HepG2 (cell line): ENCODE results near the gene VRK3. TPM values are rescaled to one million over a fixed set of nuclear protein-coding genes. Genes with fewer than 3 reads are reported as not detected.

Source experiments
- ATAC-seq: fragments of 200-7000 bp; cut with Tn5 transposase; 3 replicates; pipeline ENCODE4 v1.9.1; 2020; ENCODE audit warnings: mild to moderate bottlenecking, moderate library complexity
- BruUV-seq: library from RNA; stranded (reverse); fragments of 400-500 nt; replicated peaks from 2 replicates; lab custom pipeline; 2021; lab: Mats Ljungman, UMichigan
- CTCF ChIA-PET: fragments of 300-600 bp; formaldehyde crosslinking; extraction: SDS; loops from one replicate; lab custom pipeline; 2021; ENCODE audit warnings: low total read pairs, inconsistent platforms, low intra/inter-chr PET ratio; lab: Yijun Ruan, JAX
- POLR2A ChIA-PET: fragments of 350-600 bp; sonication (Branson Sonifier 250); formaldehyde crosslinking; loops from one replicate; lab custom pipeline; 2020; ENCODE audit warnings: antibody characterized with exemption, inconsistent platforms; lab: Yijun Ruan, JAX
- DNase-seq: peaks from one replicate; pipeline ENCODE4 v3.0.0-alpha.2; 2015; ENCODE audit warnings: low spot score
- FAIRE-seq: peaks from 3 replicates; lab custom pipeline; 2011; peaks lifted over from hg19 to GRCh38; lab: Jason Lieb, UNC
- H2AFZ ChIP-seq: one replicate; pipeline ENCODE4 v1.6.1; 2011; ENCODE audit warnings: low read length, inconsistent platforms
- H3K27ac ChIP-seq: fragments of 300-600 bp; 3 replicates; pipeline ENCODE4 v1.8.0; 2011; ENCODE audit warnings: mixed run types, mild to moderate bottlenecking, mixed read lengths, low read length, inconsistent platforms; ENCODE audit not compliant: insufficient read depth; ENCODE audit errors: extremely low read length
- H3K27me3 ChIP-seq, 2 experiments: fragments of 200-600 bp in 1 of 2; 2 replicates in 1 of 2; 3 replicates in 1 of 2; pipeline versions ENCODE4 v1.6.0 to v1.8.0; 2011; ENCODE audit warnings: low read length in 2 of 2, mild to moderate bottlenecking in 2 of 2, moderate library complexity in 2 of 2, inconsistent platforms in 1 of 2; ENCODE audit not compliant: insufficient read depth in 2 of 2, control insufficient read depth in 1 of 2
- H3K36me3 ChIP-seq, 2 experiments: fragments of 200-600 bp in 1 of 2; replicated peaks in 1 of 2; 2 replicates in 1 of 2; 3 replicates in 1 of 2; pipeline versions ENCODE4 v1.5.1 to v1.8.0; 2011; ENCODE audit warnings: low read length in 2 of 2, inconsistent platforms in 1 of 2; ENCODE audit not compliant: insufficient read depth in 2 of 2, control insufficient read depth in 1 of 2
- H3K4me1 ChIP-seq: 2 replicates; pipeline ENCODE4 v1.5.1; 2012; ENCODE audit warnings: low read length, inconsistent platforms; ENCODE audit not compliant: insufficient read depth
- H3K4me2 ChIP-seq: 2 replicates; pipeline ENCODE4 v1.6.0; 2011; ENCODE audit warnings: low read depth, low read length, inconsistent platforms
- H3K4me3 ChIP-seq, 3 experiments: fragments of 200-600 bp in 1 of 3; sonication (generic), shearing (Covaris generic) in 1 of 3; replicated peaks in 1 of 3; 2 replicates each; pipeline ENCODE4 v1.5.1; 2011 to 2016; ENCODE audit warnings: low read length in 3 of 3, inconsistent platforms in 2 of 3, low read depth in 2 of 3, mild to moderate bottlenecking in 2 of 3, control low read depth in 1 of 3, mixed read lengths in 1 of 3; ENCODE audit not compliant: insufficient read depth in 1 of 3
- H3K79me2 ChIP-seq: one replicate; pipeline ENCODE4 v1.6.1; 2011; ENCODE audit warnings: low read length, inconsistent platforms; ENCODE audit not compliant: insufficient read depth
- H3K9ac ChIP-seq: 2 replicates; pipeline ENCODE4 v1.6.0; 2011; ENCODE audit warnings: mild to moderate bottlenecking, low read depth, low read length, inconsistent platforms; ENCODE audit not compliant: insufficient read depth
- H3K9me3 ChIP-seq: 2 replicates; pipeline ENCODE4 v1.5.1; 2012; ENCODE audit warnings: mild to moderate bottlenecking, low read length
- H4K20me1 ChIP-seq: 2 replicates; pipeline ENCODE4 v1.6.0; 2011; ENCODE audit warnings: inconsistent platforms, mild to moderate bottlenecking, low read length, moderate library complexity; ENCODE audit not compliant: insufficient read depth
- BHLHE40 ChIP-seq: IDR thresholded peaks from 2 replicates; pipeline ENCODE4 v1.6.1; 2011; ENCODE audit warnings: low read length, improper control_type of control experiment
- ETS1 ChIP-seq: sonication (generic); formaldehyde crosslinking; IDR thresholded peaks from 2 replicates; pipeline ENCODE4 v1.4.0; 2020; ENCODE audit warnings: missing genetic modification reagents
- SSRP1 ChIP-seq: IDR thresholded peaks from 2 replicates; pipeline ENCODE4 v1.6.1; 2016; ENCODE audit warnings: control low read depth
- TARDBP ChIP-seq: sonication (generic); formaldehyde crosslinking; IDR thresholded peaks from 2 replicates; pipeline ENCODE4 v1.8.0; 2022; ENCODE audit warnings: mild to moderate bottlenecking, missing genetic modification reagents
- ZFP36L1 ChIP-seq: sonication (generic); formaldehyde crosslinking; IDR thresholded peaks from 2 replicates; pipeline ENCODE4 v1.8.0; 2022; ENCODE audit warnings: mild to moderate bottlenecking, missing genetic modification reagents, moderate library complexity
- ZNF446 ChIP-seq: sonication (generic); formaldehyde crosslinking; IDR thresholded peaks from 2 replicates; pipeline ENCODE4 v1.5.0; 2020; ENCODE audit warnings: mild to moderate bottlenecking, missing genetic modification reagents
- ZNF678 ChIP-seq: sonication (generic); formaldehyde crosslinking; IDR thresholded peaks from 2 replicates; pipeline ENCODE4 v1.4.0; 2020; ENCODE audit warnings: mild to moderate bottlenecking, missing genetic modification reagents
- ZNF746 ChIP-seq: sonication (generic); formaldehyde crosslinking; IDR thresholded peaks from 2 replicates; pipeline ENCODE4 v1.8.0; 2022; ENCODE audit warnings: mild to moderate bottlenecking, missing genetic modification reagents
- WGBS: methylation state at CpG from one replicate; pipeline ENCODE4 v1.1.6; 2017; ENCODE audit warnings: low lambda C conversion rate; 5-methylcytosine and 5-hydroxymethylcytosine counted together
- in situ Hi-C: cut with HindIII; loops from 2 replicates; pipeline ENCODE4 v1.10.0; 2017; ENCODE audit warnings: low pct_unique_long_range_greater_than_20kb; ENCODE audit not compliant: extremely low pct_ligation_motif_present
- intact Hi-C: fragments of 100-400 bp; cut with micrococcal nuclease; formaldehyde crosslinking; loops from one replicate; pipeline ENCODE4 v1.10.0; 2022; ENCODE audit not compliant: unreplicated experiment
- polyA plus RNA-seq, 8 experiments: library from polyadenylated mRNA; depleted of rRNA in 3 of 8; stranded (reverse) in 7 of 8; unstranded in 1 of 8; fragments of >200 nt; fragmentation: Illumina TruSeq in 4 of 8; extraction: Trizol in 4 of 8; gene quantifications; 2 replicates each; pipeline versions ENCODE4 v1.2.1 to v1.2.3, GENCODE V29; 2011 to 2016; ENCODE audit warnings: low read depth in 4 of 8, missing spikeins in 1 of 8, mixed read lengths in 1 of 8; ENCODE audit not compliant: insufficient read depth in 1 of 8
- total RNA-seq, 5 experiments: library from RNA; depleted of rRNA; stranded (reverse); fragments of >200 nt; fragmentation: Illumina TruSeq; extraction: Trizol; gene quantifications; 2 replicates each; pipeline ENCODE4 v1.2.3, GENCODE V29; 2016; ENCODE audit warnings: low read depth in 1 of 5
- TF ChIP-seq, protein P1 (sequence below): sonication (generic); formaldehyde crosslinking; IDR thresholded peaks from 2 replicates; pipeline ENCODE4 v1.4.0; 2020; ENCODE audit warnings: missing genetic modification reagents, borderline replicate concordance
- TF ChIP-seq, protein P2 (sequence below): sonication (generic); formaldehyde crosslinking; IDR thresholded peaks from 2 replicates; pipeline ENCODE4 v1.8.1; 2023; ENCODE audit warnings: missing genetic modification reagents, mild to moderate bottlenecking, borderline replicate concordance
- TF ChIP-seq, protein P3 (sequence below): fragments of 450-650 bp; IDR thresholded peaks from 2 replicates; pipeline ENCODE4 v1.6.1; 2016

VRK3 gene
- total and polyA plus RNA-seq, 2 of the 13 experiments (the other 11 are each of a cell fraction or from before 2014, with no cell fraction given) = 23.8 to 28.3 TPM

GRCh38 chr19:49988007-49988406 lies 37.2 kb downstream of the VRK3 start:
- peaks cover 20% of the 10 kb centered on the region; the same call in 1 of the 2 replicates for H4K20me1 ChIP-seq
- H3K36me3 ChIP-seq = peaks cover 3 to 5% of the 10 kb centered on the region in 2 experiments; a peak in 1 of 5 replicates
- H2AFZ ChIP-seq = no peak overlapping the region
- TF ChIP-seq ZNF446 (CRISPR knock-in tag) (no peak), ETS1 (no peak), TARDBP (CRISPR knock-in tag) (no peak), BHLHE40 (no peak), ZNF746 (CRISPR knock-in tag) (no peak), ZFP36L1 (CRISPR knock-in tag) (no peak), SSRP1 (CRISPR knock-in tag) (no peak), ZNF678 (CRISPR knock-in tag) (no peak)
- TF ChIP-seq, protein P1, sequence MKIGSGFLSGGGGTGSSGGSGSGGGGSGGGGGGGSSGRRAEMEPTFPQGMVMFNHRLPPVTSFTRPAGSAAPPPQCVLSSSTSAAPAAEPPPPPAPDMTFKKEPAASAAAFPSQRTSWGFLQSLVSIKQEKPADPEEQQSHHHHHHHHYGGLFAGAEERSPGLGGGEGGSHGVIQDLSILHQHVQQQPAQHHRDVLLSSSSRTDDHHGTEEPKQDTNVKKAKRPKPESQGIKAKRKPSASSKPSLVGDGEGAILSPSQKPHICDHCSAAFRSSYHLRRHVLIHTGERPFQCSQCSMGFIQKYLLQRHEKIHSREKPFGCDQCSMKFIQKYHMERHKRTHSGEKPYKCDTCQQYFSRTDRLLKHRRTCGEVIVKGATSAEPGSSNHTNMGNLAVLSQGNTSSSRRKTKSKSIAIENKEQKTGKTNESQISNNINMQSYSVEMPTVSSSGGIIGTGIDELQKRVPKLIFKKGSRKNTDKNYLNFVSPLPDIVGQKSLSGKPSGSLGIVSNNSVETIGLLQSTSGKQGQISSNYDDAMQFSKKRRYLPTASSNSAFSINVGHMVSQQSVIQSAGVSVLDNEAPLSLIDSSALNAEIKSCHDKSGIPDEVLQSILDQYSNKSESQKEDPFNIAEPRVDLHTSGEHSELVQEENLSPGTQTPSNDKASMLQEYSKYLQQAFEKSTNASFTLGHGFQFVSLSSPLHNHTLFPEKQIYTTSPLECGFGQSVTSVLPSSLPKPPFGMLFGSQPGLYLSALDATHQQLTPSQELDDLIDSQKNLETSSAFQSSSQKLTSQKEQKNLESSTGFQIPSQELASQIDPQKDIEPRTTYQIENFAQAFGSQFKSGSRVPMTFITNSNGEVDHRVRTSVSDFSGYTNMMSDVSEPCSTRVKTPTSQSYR = no peak
- TF ChIP-seq, protein P2, sequence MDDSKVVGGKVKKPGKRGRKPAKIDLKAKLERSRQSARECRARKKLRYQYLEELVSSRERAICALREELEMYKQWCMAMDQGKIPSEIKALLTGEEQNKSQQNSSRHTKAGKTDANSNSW = no peak
- TF ChIP-seq, protein P3, sequence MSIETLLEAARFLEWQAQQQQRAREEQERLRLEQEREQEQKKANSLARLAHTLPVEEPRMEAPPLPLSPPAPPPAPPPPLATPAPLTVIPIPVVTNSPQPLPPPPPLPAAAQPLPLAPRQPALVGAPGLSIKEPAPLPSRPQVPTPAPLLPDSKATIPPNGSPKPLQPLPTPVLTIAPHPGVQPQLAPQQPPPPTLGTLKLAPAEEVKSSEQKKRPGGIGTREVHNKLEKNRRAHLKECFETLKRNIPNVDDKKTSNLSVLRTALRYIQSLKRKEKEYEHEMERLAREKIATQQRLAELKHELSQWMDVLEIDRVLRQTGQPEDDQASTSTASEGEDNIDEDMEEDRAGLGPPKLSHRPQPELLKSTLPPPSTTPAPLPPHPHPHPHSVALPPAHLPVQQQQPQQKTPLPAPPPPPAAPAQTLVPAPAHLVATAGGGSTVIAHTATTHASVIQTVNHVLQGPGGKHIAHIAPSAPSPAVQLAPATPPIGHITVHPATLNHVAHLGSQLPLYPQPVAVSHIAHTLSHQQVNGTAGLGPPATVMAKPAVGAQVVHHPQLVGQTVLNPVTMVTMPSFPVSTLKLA = no peak
- ATAC-seq = no peak
- in situ Hi-C loops (no loop called here), intact Hi-C loops (no loop called here)
- H3K4me1 ChIP-seq = no peaks in the 10 kb centered on the region
- no peak overlapping the region for H3K4me2 ChIP-seq
- no peaks in the 10 kb centered on the region for H3K27me3 ChIP-seq
- no peak overlapping the region for H3K4me3 ChIP-seq
- ChIA-PET CTCF (no interaction called here), POLR2A (no interaction called here)
- WGBS = 100% methylated on average over 2 of the region's 5 CpGs
- no peak for DNase-seq
- H3K27ac ChIP-seq = no peak overlapping the region
- H3K9ac ChIP-seq = no peak overlapping the region
- no TSS peak for BruUV-seq
- no peaks in the 10 kb centered on the region for H3K79me2 ChIP-seq
- H3K9me3 ChIP-seq = no peaks in the 10 kb centered on the region
- FAIRE-seq = no peak
